Measurements from ENCODE around the gene SOX18. TPM values are rescaled to one million over a fixed set of nuclear protein-coding genes. Genes with fewer than 3 reads are reported as not detected.

The SOX18 gene
- total and polyA plus RNA-seq, 2 of the 13 experiments (the other 11 are each of a cell fraction or from before 2014, with no cell fraction given): 1.6 to 1.9 TPM

DNA sequence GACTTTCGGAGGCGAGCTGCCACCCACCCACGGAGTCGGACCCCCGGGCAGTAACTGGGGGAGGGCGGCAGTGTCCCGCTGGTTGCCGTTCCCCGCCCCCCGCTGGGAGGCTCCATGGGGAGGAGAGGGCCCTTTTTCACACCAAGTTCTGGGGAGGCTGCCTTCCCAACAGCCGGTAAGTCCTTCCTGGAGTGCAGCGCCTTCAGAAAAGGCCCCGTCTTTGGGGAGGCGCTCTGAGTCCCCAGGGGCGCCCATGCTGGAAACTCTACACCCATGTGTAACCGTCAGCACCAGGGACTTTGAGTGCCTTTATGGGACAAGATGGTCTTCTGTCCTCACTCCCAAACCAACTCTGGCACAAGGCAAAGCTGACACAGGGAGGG, 430 bp upstream of the SOX18 start (continued):
- TF ChIP-seq, protein P1, sequence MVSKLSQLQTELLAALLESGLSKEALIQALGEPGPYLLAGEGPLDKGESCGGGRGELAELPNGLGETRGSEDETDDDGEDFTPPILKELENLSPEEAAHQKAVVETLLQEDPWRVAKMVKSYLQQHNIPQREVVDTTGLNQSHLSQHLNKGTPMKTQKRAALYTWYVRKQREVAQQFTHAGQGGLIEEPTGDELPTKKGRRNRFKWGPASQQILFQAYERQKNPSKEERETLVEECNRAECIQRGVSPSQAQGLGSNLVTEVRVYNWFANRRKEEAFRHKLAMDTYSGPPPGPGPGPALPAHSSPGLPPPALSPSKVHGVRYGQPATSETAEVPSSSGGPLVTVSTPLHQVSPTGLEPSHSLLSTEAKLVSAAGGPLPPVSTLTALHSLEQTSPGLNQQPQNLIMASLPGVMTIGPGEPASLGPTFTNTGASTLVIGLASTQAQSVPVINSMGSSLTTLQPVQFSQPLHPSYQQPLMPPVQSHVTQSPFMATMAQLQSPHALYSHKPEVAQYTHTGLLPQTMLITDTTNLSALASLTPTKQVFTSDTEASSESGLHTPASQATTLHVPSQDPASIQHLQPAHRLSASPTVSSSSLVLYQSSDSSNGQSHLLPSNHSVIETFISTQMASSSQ (IDR thresholded peaks at IDR 0.05; ENCODE audit: low read depth): no peak
- TF ChIP-seq, protein P1 (CRISPR knock-in tag; IDR thresholded peaks at IDR 0.05; ENCODE audit: borderline replicate concordance): peak; percentile 50; the same call in 1 of the 2 replicates
- no peak for TF ChIP-seq ZNF431 (CRISPR knock-in tag; IDR thresholded peaks at IDR 0.05; ENCODE audit: borderline replicate concordance, low read depth)
- TF ChIP-seq ZBTB44 (CRISPR knock-in tag; IDR thresholded peaks at IDR 0.05): no peak
- TF ChIP-seq SRY (CRISPR knock-in tag; IDR thresholded peaks at IDR 0.05): no peak; the same call in 1 of the 2 replicates
- TF ChIP-seq SNRNP70 (IDR thresholded peaks at IDR 0.05; ENCODE audit: low read depth, low read length): no peak
- TF ChIP-seq ZNF260 (CRISPR knock-in tag; IDR thresholded peaks at IDR 0.05; ENCODE audit: borderline replicate concordance, low read depth): no peak
- TF ChIP-seq ERF (CRISPR knock-in tag; IDR thresholded peaks at IDR 0.05): no peak
- no peak for TF ChIP-seq CHD2 (IDR thresholded peaks at IDR 0.05; ENCODE audit: low read depth, low read length)
- no peak for TF ChIP-seq CENPBD1 (CRISPR knock-in tag; IDR thresholded peaks at IDR 0.05; ENCODE audit: borderline replicate concordance, low read depth)
- no peak; the same call in 1 of the 2 replicates for TF ChIP-seq ZNF772 (CRISPR knock-in tag; IDR thresholded peaks at IDR 0.05)
- TF ChIP-seq GFI1 (CRISPR knock-in tag; IDR thresholded peaks at IDR 0.05; ENCODE audit: borderline replicate concordance): no peak; the same call in 1 of the 2 replicates
- TF ChIP-seq ADNP (CRISPR knock-in tag; IDR thresholded peaks at IDR 0.05): no peak
- TF ChIP-seq KDM5B (CRISPR knock-in tag; IDR thresholded peaks at IDR 0.05; ENCODE audit: borderline replicate concordance): peak; percentile 62; the same call in 1 of the 2 replicates
- TF ChIP-seq, protein P2, sequence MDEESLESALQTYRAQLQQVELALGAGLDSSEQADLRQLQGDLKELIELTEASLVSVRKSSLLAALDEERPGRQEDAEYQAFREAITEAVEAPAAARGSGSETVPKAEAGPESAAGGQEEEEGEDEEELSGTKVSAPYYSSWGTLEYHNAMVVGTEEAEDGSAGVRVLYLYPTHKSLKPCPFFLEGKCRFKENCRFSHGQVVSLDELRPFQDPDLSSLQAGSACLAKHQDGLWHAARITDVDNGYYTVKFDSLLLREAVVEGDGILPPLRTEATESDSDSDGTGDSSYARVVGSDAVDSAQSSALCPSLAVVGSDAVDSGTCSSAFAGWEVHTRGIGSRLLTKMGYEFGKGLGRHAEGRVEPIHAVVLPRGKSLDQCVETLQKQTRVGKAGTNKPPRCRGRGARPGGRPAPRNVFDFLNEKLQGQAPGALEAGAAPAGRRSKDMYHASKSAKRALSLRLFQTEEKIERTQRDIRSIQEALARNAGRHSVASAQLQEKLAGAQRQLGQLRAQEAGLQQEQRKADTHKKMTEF (CRISPR knock-in tag; IDR thresholded peaks at IDR 0.05): no peak
- TF ChIP-seq ZNF264 (CRISPR knock-in tag; IDR thresholded peaks at IDR 0.05): no peak
- TF ChIP-seq ELF4 (CRISPR knock-in tag; IDR thresholded peaks at IDR 0.05; ENCODE audit: borderline replicate concordance): no peak
- TF ChIP-seq ZNF331 (CRISPR knock-in tag; IDR thresholded peaks at IDR 0.05): no peak; the same call in 1 of the 2 replicates
- TF ChIP-seq, protein P3, sequence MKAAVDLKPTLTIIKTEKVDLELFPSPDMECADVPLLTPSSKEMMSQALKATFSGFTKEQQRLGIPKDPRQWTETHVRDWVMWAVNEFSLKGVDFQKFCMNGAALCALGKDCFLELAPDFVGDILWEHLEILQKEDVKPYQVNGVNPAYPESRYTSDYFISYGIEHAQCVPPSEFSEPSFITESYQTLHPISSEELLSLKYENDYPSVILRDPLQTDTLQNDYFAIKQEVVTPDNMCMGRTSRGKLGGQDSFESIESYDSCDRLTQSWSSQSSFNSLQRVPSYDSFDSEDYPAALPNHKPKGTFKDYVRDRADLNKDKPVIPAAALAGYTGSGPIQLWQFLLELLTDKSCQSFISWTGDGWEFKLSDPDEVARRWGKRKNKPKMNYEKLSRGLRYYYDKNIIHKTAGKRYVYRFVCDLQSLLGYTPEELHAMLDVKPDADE (CRISPR knock-in tag; IDR thresholded peaks at IDR 0.05): no peak
- no peak for TF ChIP-seq ATF7 (IDR thresholded peaks at IDR 0.05)
- no peak for TF ChIP-seq ATF7 (CRISPR knock-in tag; IDR thresholded peaks at IDR 0.05)
- TF ChIP-seq ZNF737 (CRISPR knock-in tag; IDR thresholded peaks at IDR 0.05; ENCODE audit: borderline replicate concordance): no peak

Measured in HepG2 (cell line).